Measurements from ENCODE around the gene FGD3.

The FGD3 gene

DNA sequence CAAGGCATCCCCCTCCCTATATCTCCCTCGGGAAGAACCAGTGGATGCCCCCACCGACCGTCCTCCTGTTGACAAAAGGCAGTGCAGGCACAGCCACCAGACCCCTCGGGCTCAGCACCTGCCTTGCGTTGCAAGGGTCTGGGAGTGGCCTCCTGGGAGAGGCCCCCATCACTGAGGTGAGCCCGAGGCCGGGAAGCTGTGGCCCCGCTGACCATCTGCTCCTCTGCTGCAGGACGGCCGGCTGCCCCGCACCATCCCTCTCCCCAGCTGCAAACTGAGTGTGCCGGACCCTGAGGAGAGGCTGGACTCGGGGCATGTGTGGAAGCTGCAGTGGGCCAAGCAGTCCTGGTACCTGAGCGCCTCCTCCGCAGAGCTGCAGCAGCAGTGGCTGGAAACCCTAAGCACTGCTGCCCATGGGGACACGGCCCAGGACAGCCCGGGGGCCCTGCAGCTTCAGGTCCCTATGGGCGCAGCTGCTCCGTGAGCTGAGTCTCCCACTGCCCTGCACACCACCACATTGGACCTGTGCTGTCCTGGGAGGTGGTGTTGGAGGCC, 87.9 kb downstream of the FGD3 start:
- DNase-seq: no peak

- no peak for DNase-seq
Observed at GRCh38 chr9:93035821-93036351, 88.6 kb downstream of the FGD3 start.

- no peak for DNase-seq
Observed at GRCh38 chr9:93036887-93037475, 89.7 kb downstream of the FGD3 start.

DNA sequence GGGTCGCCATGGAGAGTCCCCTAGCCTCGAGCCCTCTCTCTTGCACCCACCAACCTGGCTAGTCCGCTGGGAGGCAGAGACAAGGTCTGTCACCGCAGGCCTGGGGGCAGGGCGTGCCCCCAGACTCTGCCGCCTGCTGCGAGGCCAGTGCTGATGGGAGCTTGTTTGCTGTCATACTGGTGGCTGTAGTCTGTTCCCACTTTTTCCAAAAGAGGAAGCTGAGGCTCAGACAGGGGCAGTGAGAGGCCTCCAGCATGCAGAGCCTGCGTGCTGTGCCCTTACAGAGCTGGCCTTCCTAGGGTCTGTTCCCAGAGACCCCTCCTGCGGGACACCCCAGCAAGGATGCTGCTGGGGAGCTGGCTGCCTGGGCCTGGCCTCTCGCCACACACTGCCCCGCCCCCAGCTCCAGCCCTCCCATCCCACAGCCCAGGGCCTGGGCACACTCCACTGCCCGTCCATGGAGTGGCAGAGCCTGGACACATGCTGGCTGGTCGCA, 90.2 kb downstream of the FGD3 start:
- DNase-seq: no peak

DNA sequence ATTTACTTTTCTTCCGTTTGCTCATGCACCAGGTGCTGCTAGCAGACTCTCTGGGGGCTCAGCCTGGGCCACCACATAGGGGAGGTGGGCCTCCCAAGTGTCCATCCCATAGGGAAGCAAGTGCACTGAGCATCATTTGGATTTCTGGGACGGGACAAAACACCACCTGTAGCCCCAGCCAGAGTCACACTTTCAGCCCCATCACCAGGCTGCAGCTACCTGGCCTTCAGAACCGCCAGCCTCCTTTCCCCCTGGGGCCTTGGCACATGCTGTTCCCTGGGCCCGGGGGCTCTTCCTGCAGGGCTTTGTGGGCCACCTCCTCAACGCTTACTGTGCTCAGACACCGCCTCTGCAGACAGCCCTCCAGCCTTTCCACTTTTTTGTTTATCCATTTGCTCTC, 91.6 kb downstream of the FGD3 start:
- no peak for DNase-seq

- no peak for DNase-seq
Observed at GRCh38 chr9:93039456-93039855, 92.1 kb downstream of the FGD3 start.

- DNase-seq: no peak
Observed at GRCh38 chr9:93039976-93040375, 92.7 kb downstream of the FGD3 start.

DNA sequence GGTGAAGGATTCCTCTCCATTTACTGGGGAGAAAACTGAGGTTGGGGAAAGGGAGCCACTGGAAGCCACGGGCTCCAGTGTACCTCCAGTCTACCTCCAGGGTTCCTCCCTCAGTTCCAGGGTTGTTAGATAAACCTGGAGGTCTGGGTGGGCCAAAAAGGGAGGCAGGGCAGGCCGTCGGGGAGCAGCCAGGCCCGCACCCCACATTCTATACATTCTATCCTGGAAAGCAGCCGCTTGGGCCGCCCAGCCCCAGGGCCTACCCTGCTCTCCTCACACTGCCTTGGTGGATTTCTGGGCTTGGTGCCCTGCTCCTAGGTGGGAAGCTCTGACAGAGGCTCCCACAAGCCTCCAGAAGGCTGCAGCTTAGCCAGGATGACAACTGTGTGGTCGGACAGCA, 93.1 kb downstream of the FGD3 start:
- DNase-seq: no peak

DNA sequence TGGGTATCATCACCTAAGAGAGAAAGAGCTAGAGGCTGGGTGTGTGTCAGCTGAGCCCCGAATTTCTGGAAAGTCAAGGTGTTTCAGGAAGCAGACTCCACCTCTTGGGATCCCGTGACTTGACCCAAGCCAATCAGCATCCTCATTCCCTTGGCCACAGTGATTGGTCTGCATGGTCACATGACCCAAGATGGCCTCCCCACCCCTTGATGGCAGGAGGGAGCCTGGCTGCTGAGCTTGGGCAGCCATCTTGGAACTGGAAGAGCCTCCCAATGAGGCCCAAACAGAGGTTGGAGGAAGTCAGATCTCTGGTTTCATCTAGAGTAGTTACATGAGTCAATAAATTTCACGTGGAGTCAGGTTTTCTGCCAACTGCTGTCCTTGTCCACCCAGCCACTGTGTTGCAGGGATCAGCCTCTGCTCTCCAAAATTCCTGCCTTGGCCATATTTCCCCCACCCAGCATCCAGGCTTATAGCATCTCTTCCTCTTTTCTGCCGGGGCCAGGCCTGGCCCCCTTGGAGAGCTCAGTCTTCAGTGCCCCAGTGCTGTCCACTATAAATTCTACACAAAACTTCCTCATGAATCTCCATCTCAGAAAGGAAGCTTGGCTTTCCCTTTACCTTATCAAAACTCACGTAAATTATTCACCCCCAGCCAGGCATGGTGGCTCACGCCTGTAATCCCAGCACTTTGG, 93.9 kb downstream of the FGD3 start:
- DNase-seq: no peak

DNA sequence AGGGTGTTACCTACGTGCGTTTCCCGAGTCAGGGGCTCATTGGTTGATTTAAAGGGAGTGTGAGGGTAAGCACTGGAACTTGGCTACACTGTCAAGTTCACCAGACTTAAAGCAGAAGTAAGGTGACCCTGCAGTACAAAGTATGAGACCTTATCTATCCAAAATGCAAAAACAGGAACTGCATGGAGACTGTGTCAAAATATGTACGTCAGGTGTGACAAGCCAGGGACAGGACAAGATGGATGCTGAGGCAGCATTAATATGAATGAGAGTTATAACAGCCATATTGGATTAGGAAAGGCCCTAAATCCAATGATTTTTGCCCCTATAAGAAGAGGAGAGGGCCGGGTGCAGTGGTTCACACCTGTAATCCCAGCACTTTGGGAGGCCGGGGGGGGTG, 95.8 kb downstream of the FGD3 start:
- DNase-seq: no peak

DNA sequence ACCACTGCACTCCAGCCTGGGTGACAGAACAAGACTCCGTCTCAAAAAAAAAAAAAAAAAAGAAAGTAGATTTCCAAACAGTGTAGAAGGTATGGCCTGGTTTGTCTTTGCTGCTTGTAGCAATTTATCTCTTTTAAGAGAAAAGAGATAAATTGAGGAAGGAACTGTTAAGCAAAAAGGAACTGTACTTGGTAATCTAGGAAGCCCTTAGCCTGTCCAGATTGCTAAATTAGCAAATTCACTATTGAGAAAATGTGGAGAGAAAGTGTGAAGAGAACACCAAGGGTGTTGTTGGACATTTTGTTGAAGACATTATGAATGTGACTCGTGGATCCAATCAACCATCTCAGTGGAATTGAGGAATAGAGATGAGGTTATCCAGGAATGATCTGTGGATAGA, 98.2 kb downstream of the FGD3 start:
- DNase-seq: no peak

DNA sequence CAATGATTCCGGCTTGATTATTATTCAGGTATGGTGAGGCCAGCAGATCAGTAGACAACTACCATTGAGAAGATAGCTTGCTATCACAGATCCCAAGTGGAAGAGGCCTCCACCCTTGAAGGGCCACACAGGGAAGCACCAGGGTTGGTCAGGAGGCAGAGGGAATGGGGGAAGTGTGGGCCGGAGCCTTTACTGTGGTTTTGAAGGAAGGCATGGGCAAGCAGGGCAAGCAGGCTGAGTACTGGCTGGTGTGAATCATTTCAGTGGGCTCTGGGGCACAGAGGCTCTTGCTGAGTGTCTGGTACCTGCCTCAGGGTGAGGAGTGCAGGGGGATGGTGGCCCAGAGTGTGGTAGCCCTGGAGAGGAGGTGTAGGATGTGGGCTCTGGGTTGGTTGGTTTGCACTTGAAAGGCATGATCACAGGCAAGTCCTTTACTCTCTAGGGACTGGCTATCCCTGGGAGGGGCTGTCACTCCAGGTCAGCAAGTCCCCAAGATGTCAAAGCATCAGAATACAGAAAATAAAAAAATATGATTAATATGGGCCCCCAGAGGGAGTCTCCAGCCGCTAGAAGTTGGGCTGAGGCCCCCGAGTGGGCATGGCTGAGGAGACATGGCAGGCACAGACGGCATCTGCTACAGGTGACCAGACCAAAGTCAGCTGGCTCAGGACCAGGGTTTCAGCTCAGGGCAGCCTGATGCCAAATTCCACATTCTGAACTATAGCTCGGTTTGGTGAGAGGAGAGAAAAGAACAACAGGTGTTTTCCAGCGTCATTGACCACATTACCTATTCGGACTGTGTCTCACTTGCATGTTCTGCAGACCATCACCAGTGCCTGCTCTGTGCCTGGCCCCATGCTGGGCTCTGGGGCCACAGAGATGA, 101.5 kb downstream of the FGD3 start:
- DNase-seq: no peak

DNA sequence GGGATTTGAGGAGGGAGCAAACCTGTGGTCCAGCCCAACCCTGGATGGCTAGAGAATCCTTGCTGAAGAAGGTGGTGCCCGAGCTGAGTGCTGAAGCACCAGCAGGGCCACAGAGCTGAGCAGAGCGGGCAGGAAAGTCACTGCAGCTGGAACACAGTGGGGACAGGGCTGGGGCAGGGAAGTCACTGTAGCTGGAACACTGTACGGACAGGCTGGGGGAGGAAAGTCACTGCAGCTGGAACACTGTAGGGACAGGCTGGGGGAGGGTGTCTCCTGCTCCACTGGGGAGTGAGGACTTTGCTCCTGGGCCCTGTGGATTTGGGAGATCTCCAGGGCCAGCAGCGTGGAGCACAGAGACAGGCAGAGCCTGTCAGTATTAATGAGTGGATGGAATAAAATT, 102.2 kb downstream of the FGD3 start:
- no peak for DNase-seq

DNA sequence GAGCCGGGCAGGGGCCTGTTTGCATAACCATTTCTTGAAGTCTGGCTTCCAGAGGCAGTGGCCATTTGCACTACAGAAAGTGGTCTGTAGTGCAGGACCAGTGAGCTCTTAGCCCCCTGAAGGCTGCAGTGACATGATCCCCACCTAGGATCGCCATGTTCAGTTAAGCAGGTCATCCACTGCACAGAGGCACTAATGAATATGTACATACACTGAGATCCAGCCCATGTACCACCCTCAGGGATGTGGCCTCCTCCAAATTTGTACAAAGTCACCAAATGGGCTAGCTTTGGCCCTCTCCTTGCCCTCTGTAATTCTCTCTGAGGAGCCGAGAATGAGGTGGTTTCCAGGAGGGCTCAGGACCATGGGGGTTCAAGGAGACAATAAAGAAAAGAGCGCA, 102.9 kb downstream of the FGD3 start:
- no peak for DNase-seq

DNA sequence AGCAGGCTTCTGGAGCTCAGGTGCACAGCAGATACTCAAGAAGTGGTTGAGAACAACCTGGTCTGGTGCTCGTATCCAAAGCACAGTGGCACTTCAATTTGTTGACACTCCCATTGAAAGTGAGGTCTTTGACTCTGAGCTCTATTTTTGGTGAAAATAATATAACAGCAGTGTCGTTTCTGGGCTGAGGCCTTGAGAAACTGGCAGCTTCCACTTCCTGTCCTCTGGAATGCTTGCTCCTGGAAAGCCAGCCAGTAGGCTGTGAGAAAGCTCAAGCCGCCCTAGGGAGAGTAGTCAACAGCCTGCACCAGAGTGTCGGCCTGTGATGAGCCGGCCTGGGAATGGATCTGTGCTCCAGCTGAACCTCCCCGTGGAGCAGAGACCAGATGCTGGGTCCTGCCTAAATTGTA, 104.4 kb downstream of the FGD3 start:
- DNase-seq: no peak

DNA sequence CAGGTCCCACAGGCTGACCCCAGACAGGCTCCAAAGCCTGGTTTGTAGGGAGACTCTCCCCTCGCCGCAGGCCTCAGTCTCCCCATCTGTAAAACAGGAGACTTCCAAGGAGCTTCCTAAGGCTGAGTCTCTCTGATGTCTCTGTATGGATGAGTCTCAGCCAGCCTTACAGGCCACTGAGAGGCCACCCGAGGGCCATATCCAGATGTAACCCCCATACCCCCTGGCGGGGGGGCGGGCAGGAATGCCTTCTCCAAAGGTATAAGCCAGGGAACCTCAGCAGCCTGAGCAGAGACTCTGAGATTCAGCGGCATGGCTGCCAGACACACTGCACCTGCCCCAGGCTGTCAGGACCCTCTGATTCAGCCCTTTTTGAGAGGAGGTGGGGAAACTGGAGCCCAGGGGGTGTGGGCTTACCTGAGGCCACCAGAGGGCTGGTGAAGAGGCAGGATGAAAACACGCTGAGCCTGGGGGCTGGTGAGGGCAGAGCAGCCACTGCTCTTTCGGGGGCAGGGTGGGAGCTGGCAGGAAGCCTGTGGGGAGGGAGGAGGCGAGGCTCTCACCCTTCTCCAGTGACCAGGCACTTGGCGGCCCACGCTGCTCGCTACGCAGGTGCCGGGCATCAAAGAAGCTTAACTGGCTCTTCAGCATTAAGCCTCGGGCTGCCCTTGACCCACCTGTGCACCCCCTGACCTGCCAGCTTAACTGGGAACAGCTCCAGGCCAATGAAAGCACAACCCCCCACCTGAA, 105.6 kb downstream of the FGD3 start:
- no peak for DNase-seq

DNA sequence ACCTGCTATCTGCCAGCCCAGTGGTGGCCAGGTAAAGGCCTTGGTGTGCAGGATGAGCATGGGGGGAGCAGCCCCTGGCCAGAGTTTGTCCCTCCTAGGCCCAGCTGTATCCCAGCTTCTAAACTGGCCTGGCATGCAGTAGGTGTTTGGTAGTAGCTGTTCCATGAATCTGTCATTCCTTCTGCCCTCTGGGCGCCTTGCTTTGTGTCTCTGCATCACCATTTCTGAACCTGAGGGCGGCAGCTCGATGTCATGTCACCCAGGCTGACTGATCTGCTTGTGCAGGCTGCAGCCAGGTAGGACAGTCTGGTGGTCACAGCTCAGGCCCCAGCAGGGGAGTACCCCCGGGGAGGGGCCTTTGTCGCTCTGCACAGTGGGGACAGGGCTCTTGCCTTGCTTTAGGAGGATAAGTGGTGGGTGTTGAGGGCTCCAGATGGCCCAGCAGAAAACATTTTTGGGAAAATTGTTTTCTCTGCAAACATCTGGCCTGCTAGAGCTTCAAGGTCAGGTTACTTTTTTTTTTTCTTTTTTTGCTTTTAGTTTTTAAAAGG, 106.5 kb downstream of the FGD3 start:
- DNase-seq: no peak

GRCh38 chr9:93054758-93055704, 107.7 kb downstream of the FGD3 start:
- no peak for DNase-seq

DNA sequence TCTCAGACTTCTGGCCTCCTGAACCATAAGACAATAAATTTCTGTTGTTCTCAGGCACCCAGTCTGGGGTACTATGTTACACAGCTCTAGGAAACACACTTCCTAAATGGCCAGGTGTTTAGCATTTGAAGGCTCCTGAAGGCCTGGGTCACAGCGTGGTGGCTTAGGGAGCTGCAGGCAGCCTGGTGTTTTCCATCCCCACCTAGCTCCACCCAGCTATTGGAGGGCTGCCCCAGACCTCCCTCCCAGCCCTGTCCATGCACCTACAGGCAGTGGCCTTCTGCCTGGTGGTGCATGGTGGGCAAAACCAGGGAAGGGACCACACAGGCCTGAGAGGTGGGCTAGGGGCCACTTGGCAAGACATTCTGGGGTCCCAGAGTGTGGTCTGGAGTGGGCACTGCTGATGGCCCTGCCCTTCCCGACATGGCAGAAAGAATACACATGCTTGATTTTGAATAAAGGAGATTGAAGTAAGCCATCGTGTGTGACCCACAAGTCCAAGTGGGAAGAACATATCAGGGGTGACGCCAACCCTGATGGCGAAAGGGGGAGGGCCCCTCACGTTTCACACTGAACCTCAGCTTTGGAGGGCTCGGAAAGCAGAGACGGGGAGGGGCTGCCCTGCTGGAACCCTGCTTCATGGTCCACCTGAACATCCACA, 109.8 kb downstream of the FGD3 start:
- no peak for DNase-seq

DNA sequence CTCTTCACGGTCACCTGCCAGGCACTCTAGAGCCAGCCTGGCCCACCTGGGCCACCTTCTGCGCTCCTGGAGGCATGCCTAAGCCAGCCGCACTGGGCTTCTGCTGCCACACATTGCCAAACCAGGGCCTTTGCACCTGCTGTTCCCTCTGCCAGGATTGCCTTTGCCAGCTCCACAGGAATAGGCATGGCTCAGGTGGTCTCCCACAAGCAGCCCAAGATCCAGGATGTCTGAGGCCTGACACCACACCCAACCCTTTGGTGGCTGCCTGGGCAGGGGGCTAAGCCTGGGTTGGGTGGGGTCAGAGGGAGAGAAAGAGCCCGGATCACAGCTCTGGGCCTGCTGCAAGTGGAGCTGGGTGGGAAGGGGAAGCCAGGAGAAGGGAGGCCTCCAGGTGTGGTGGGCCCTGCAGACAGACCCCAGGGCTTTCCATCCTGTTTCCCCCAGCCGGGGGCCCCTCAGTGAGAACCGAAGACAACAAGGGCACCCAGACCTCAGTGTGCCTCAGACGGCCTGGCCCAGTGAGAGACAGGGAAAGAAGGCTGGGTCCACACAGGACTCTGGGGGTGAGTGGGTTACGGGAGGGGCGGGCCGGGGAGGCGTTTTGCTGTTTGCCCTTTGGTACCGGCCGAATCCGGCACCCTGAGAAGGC, 110.5 kb downstream of the FGD3 start:
- DNase-seq: no peak

Measured in stimulated activated CD4-positive, alpha-beta T cell treated with anti-CD3 and anti-CD28 coated beads, Interleukin-12 subunit alpha, Interleukin-12 subunit beta, amount 100 ng/mL, for 4 hours (primary cell).